GM10248 (cell line): ENCODE measurements around the gene NES.

ENCODE experiments used
- CTCF ChIA-PET: fragments of 300-600 bp; sonication (Branson Sonifier 250); formaldehyde crosslinking; extraction: SDS; loops from one replicate; lab custom pipeline; 2021; ENCODE audit warnings: antibody characterized with exemption; lab: Yijun Ruan, JAX
- POLR2A ChIA-PET: fragments of 350-650 bp; sonication (Branson Sonifier 250); formaldehyde crosslinking; extraction: SDS; loops from one replicate; lab custom pipeline; 2020; ENCODE audit warnings: antibody characterized with exemption; lab: Yijun Ruan, JAX
- DNase-seq: peaks from one replicate; pipeline ENCODE4 v3.0.0; 2012; ENCODE audit errors: extremely low spot score
- TF ChIP-seq, protein P1 (sequence below): IDR thresholded peaks from 2 replicates; pipeline ENCODE4 v1.5.1; 2012; ENCODE audit warnings: mild to moderate bottlenecking, low read depth; ENCODE audit errors: extremely low read depth, missing control alignments, control extremely low read depth

The NES gene

GRCh38 chr1:156708218-156708661 lies 31.0 kb upstream of the NES start:
- ChIA-PET POLR2A (no interaction called here), CTCF (interaction anchor here (0.9 to 27.7 kb wide), 5 partner anchors 18 to 152 kb away, joined by 3 to 597 read pairs (median 69); partner anchors contain the start of genes ISG20L2, METTL25B and NES)
- TF ChIP-seq, protein P1, sequence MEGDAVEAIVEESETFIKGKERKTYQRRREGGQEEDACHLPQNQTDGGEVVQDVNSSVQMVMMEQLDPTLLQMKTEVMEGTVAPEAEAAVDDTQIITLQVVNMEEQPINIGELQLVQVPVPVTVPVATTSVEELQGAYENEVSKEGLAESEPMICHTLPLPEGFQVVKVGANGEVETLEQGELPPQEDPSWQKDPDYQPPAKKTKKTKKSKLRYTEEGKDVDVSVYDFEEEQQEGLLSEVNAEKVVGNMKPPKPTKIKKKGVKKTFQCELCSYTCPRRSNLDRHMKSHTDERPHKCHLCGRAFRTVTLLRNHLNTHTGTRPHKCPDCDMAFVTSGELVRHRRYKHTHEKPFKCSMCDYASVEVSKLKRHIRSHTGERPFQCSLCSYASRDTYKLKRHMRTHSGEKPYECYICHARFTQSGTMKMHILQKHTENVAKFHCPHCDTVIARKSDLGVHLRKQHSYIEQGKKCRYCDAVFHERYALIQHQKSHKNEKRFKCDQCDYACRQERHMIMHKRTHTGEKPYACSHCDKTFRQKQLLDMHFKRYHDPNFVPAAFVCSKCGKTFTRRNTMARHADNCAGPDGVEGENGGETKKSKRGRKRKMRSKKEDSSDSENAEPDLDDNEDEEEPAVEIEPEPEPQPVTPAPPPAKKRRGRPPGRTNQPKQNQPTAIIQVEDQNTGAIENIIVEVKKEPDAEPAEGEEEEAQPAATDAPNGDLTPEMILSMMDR, result no peak
- no peak for DNase-seq

DNA sequence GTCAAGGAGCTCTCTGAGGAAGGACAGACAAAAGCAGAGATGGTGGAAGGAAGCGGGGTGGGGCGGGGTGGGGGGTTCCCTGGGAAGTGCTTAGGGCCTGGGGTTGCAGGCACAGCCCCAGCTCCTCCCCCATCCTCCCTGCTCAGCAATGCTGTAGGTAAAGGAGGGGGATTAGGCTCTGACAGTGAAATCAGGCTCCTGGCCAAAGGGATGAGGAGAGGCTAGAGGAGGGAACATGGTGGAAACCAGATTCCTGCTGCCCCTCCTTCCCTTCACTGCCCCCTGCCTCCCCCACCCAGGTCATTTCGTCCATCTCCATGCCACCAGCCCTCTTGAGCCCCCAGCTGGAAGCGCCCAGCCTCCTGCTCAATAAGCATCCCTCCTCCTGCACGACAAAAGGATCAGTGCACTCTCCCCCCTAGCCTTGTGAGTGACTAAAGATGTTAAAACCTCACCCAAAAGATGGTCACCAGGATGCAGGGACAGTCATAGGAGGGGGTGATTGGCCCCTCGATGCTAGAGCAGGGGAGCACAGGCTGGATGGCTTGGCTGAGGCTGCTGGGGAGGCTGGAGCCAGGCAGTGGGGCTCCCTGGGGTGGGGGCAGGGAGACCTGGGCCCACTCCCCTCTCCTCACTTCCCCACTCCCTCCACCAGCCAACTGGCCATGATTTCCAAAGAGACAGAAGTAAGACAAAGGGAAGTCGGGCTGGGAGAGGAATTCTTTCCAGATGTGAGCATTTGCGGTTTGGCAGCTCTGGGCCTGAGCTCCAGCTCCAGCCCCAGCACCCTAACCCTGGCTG lies 30.4 kb upstream of the NES start:
- no peak for DNase-seq
- TF ChIP-seq, protein P1, result no peak
- POLR2A ChIA-PET, result interaction anchor here (0.7 kb wide), 1 partner anchor 15 kb away, joined by 3 read pairs; no protein-coding TSS in a partner anchor
- CTCF ChIA-PET, result interaction anchor here (1.5 to 27.7 kb wide), 12 partner anchors 9 to 183 kb away, joined by 4 to 597 read pairs (median 26); partner anchors contain the start of genes INSRR, ISG20L2, METTL25B and NES

GRCh38 chr1:156706657-156707416 lies 29.6 kb upstream of the NES start:
- ChIA-PET CTCF (interaction anchor here (0.7 to 27.7 kb wide), 25 partner anchors 9 to 184 kb away, joined by 3 to 597 read pairs (median 5); partner anchors contain the start of genes HAPLN2, INSRR, ISG20L2 and METTL25B), POLR2A (interaction anchor here (0.7 kb wide), 1 partner anchor 16 kb away, joined by 3 read pairs; no protein-coding TSS in a partner anchor)
- TF ChIP-seq, protein P1, result no peak
- no peak for DNase-seq

GRCh38 chr1:156705918-156706656 lies 28.9 kb upstream of the NES start:
- ChIA-PET POLR2A (interaction anchor here (0.6 kb wide), 1 partner anchor 43 kb away, joined by 7 read pairs; no protein-coding TSS in a partner anchor), CTCF (interaction anchor here (0.7 to 27.7 kb wide), 29 partner anchors 9 to 185 kb away, joined by 3 to 597 read pairs (median 4); partner anchors contain the start of genes HAPLN2, INSRR, ISG20L2 and METTL25B)
- DNase-seq, result peak; percentile 88
- TF ChIP-seq, protein P1, result peak; percentile 67

DNA sequence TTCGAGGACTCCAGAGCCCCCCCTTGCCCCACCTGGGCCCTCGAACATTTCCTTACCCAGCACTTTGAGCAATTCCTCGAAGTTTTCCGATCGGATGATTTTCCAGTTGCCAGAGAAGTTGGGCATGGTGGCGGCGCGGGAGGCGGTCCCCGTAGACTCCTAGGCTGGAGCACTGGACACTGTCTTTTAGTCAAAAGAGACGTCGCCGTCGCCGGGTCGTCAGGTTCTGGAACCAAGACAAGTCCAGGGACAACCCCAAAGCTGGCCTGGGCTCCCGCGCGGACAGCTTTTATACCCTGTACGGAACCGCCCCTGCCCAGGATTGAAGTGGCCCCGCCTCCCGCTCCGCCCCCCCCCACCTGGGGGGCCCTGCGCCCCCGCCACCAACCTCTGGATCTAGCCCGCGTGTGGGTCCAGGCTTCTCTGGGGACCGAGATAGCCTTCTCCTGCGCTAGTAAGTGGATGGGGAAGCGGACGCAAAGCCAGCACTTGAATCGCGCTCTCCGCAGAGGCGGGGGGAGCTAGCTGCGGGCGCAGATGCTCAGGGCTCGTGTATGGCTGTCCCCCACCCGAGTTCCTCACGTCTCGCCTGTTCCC lies 28.2 kb upstream of the NES start, which contains the start of gene CRABP2:
Gene CRABP2, minus strand, starts transcription at position 263 of the 597 bp plus-strand sequence. Its CDS starts 137 bp downstream, at position 126.
- CTCF ChIA-PET, result interaction anchor here (0.8 to 27.7 kb wide), 22 partner anchors 8 to 185 kb away, joined by 3 to 597 read pairs (median 5); partner anchors contain the start of genes HAPLN2, INSRR, ISG20L2 and METTL25B
- DNase-seq, result no peak
- TF ChIP-seq, protein P1, result no peak
- POLR2A ChIA-PET, result interaction anchor here (0.6 kb wide), 1 partner anchor 42 kb away, joined by 7 read pairs; no protein-coding TSS in a partner anchor
